ENCODE results near the gene SPATA9. TPM values are rescaled to one million over a fixed set of nuclear protein-coding genes. Genes with fewer than 3 reads are reported as not detected.

The SPATA9 gene
- total and polyA plus RNA-seq, 2 of the 13 experiments (the other 11 are each of a cell fraction or from before 2014, with no cell fraction given): not detected

- Histone ChIP-seq H3K27ac (ENCODE audit: extremely low read length, insufficient read depth, low read length) (peak overlapping the region; percentile 65), H3K4me1 (ENCODE audit: insufficient read depth, low read length) (peaks cover 72% of the 10 kb centered on the region), H4K20me1 (ENCODE audit: insufficient read depth, low read length) (no peaks in the 10 kb centered on the region), H3K9me3 (ENCODE audit: low read length) (no peaks in the 10 kb centered on the region), H3K4me3 (replicated peaks in 1 of 3; ENCODE audit: insufficient read depth in 1 of 3, low read depth in 2 of 3, low read length in 3 of 3) (peak overlapping the region; percentile 80 to 93 (median 87)), H2AFZ (ENCODE audit: low read length) (peak overlapping the region; percentile 38), H3K9ac (ENCODE audit: insufficient read depth, low read depth, low read length) (peak overlapping the region; percentile 66), H3K79me2 (ENCODE audit: insufficient read depth, low read length) (peaks cover 3% of the 10 kb centered on the region), H3K4me2 (ENCODE audit: low read depth, low read length) (peak overlapping the region; percentile 78), H3K36me3 (replicated peaks in 1 of 2; ENCODE audit: control insufficient read depth in 1 of 2, insufficient read depth in 2 of 2, low read length in 2 of 2) (no peaks in the 10 kb centered on the region), H3K27me3 (ENCODE audit: control insufficient read depth in 1 of 2, insufficient read depth in 2 of 2, low read length in 2 of 2) (no peaks in the 10 kb centered on the region)
- intact Hi-C loops (cut with micrococcal nuclease; ENCODE audit: unreplicated experiment) (loop anchor here (1.0 to 5.0 kb wide), 3 partner anchors 27 to 85 kb away; partner anchors contain the start of gene RFESD), in situ Hi-C loops (cut with HindIII; ENCODE audit: extremely low pct_ligation_motif_present, low pct_unique_long_range_greater_than_20kb) (no loop called here)
- POLR2A ChIA-PET: interaction anchor here (0.9 to 2.8 kb wide), 14 partner anchors 17 to 177 kb away, joined by 3 to 18 read pairs (median 5); partner anchors contain the start of genes ARSK, GLRX, RFESD and SKIC3
- 5% methylated on average over 22 of the region's 64 CpGs for WGBS (ENCODE audit: low lambda C conversion rate)
- peak; percentile 20 for DNase-seq (ENCODE audit: low spot score)
- TSS peak; percentile 47 for BruUV-seq (replicated peaks)
- FAIRE-seq: no peak
- CTCF ChIA-PET (ENCODE audit: low intra/inter-chr PET ratio, low total read pairs): no interaction called here
- ATAC-seq: peak; percentile 74
- TF ChIP-seq ZBTB25 (CRISPR knock-in tag; IDR thresholded peaks at IDR 0.05) (no peak), ZBTB20 (CRISPR knock-in tag; IDR thresholded peaks at IDR 0.05; ENCODE audit: borderline replicate concordance, low read depth) (peak; percentile 58), ZSCAN25 (CRISPR knock-in tag; IDR thresholded peaks at IDR 0.05) (peak; percentile 65; the same call in 1 of the 2 replicates), RAD51 (IDR thresholded peaks at IDR 0.05; ENCODE audit: borderline replicate concordance) (no peak), TMF1 (CRISPR knock-in tag; IDR thresholded peaks at IDR 0.05; ENCODE audit: low read depth) (peak; percentile 90; the same call in 1 of the 2 replicates), ZBTB7B (CRISPR knock-in tag; IDR thresholded peaks at IDR 0.05) (peak; percentile 79; the same call in 1 of the 2 replicates), NFKBIZ (CRISPR knock-in tag; IDR thresholded peaks at IDR 0.05) (no peak), TBX2 (CRISPR knock-in tag; IDR thresholded peaks at IDR 0.05; ENCODE audit: borderline replicate concordance) (peak; percentile 64; the same call in 1 of the 2 replicates), NR0B2 (CRISPR knock-in tag; IDR thresholded peaks at IDR 0.05) (0 out of 2 replicates have a peak, but pooled peaks have one; percentile 29), SNAPC4 (CRISPR knock-in tag; IDR thresholded peaks at IDR 0.05) (peak; percentile 55; the same call in 1 of the 2 replicates)
- TF ChIP-seq, protein P1, sequence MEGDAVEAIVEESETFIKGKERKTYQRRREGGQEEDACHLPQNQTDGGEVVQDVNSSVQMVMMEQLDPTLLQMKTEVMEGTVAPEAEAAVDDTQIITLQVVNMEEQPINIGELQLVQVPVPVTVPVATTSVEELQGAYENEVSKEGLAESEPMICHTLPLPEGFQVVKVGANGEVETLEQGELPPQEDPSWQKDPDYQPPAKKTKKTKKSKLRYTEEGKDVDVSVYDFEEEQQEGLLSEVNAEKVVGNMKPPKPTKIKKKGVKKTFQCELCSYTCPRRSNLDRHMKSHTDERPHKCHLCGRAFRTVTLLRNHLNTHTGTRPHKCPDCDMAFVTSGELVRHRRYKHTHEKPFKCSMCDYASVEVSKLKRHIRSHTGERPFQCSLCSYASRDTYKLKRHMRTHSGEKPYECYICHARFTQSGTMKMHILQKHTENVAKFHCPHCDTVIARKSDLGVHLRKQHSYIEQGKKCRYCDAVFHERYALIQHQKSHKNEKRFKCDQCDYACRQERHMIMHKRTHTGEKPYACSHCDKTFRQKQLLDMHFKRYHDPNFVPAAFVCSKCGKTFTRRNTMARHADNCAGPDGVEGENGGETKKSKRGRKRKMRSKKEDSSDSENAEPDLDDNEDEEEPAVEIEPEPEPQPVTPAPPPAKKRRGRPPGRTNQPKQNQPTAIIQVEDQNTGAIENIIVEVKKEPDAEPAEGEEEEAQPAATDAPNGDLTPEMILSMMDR (CRISPR knock-in tag; IDR thresholded peaks at IDR 0.05): peak; percentile 47
- TF ChIP-seq, protein P2, sequence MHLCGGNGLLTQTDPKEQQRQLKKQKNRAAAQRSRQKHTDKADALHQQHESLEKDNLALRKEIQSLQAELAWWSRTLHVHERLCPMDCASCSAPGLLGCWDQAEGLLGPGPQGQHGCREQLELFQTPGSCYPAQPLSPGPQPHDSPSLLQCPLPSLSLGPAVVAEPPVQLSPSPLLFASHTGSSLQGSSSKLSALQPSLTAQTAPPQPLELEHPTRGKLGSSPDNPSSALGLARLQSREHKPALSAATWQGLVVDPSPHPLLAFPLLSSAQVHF (CRISPR knock-in tag; IDR thresholded peaks at IDR 0.05): no peak
These were observed 49.1 kb upstream of the SPATA9 start for GRCh38 chr5:95731571-95732554.
